SK-N-SH treated with all-trans-retinoic acid at 6 μM for 48 hours (cell line): ENCODE results near the gene SLC25A29.

Source experiments
- ATAC-seq: fragments of 200-7000 bp; cut with Tn5 transposase; 3 replicates; pipeline ENCODE4 v1.9.1; 2020; ENCODE audit warnings: mild to moderate bottlenecking, moderate library complexity
- BACH2 ChIP-seq: fragments of 250-450 bp; sonication (Bioruptor Pico); IDR thresholded peaks from 2 replicates; pipeline ENCODE4 v1.9.0; 2021; ENCODE audit warnings: mild to moderate bottlenecking, borderline replicate concordance
- CREB5 ChIP-seq: fragments of 250-450 bp; sonication (Bioruptor Pico); IDR thresholded peaks from 2 replicates; pipeline ENCODE4 v1.5.1; 2020; ENCODE audit warnings: low read depth, mild to moderate bottlenecking, moderate library complexity
- CSDC2 ChIP-seq: fragments of 250-450 bp; sonication (Bioruptor Pico); IDR thresholded peaks from 2 replicates; pipeline ENCODE4 v1.5.0; 2020; ENCODE audit warnings: mild to moderate bottlenecking, moderate library complexity
- CSRNP3 ChIP-seq: fragments of 250-450 bp; sonication (Bioruptor Pico); IDR thresholded peaks from 2 replicates; pipeline ENCODE4 v1.5.1; 2021; ENCODE audit warnings: mild to moderate bottlenecking, moderate library complexity
- ESRRG ChIP-seq: fragments of 250-450 bp; sonication (Bioruptor Pico); IDR thresholded peaks from 2 replicates; pipeline ENCODE4 v1.6.1; 2021; ENCODE audit warnings: mild to moderate bottlenecking
- GLIS3 ChIP-seq: fragments of 250-450 bp; sonication (Bioruptor Pico); IDR thresholded peaks from 2 replicates; pipeline ENCODE4 v1.5.0; 2020; ENCODE audit warnings: mild to moderate bottlenecking, moderate library complexity
- ISL1 ChIP-seq: fragments of 250-450 bp; sonication (Bioruptor Pico); IDR thresholded peaks from 2 replicates; pipeline ENCODE4 v2.1.2; 2022; ENCODE audit warnings: mild to moderate bottlenecking, moderate library complexity
- OSR1 ChIP-seq: fragments of 250-450 bp; sonication (Bioruptor Pico); IDR thresholded peaks from 2 replicates; pipeline ENCODE4 v1.8.0; 2022; ENCODE audit warnings: moderate library complexity, mild to moderate bottlenecking, inconsistent platforms
- PATZ1 ChIP-seq: fragments of 250-450 bp; sonication (Bioruptor Pico); IDR thresholded peaks from 2 replicates; pipeline ENCODE4 v1.8.0; 2020; ENCODE audit warnings: mild to moderate bottlenecking, moderate library complexity, borderline replicate concordance
- POU6F1 ChIP-seq: fragments of 250-450 bp; sonication (Bioruptor Pico); IDR thresholded peaks from 2 replicates; pipeline ENCODE4 v1.8.0; 2021; ENCODE audit warnings: low read depth, mild to moderate bottlenecking, moderate library complexity, borderline replicate concordance
- PPARA ChIP-seq: fragments of 250-450 bp; sonication (Bioruptor Pico); IDR thresholded peaks from 2 replicates; pipeline ENCODE4 v1.5.0; 2020; ENCODE audit warnings: mild to moderate bottlenecking, borderline replicate concordance
- RARB ChIP-seq: fragments of 250-450 bp; sonication (Bioruptor Pico); IDR thresholded peaks from 2 replicates; pipeline ENCODE4 v1.8.0; 2021; ENCODE audit warnings: mild to moderate bottlenecking, moderate library complexity
- SNAI2 ChIP-seq: fragments of 250-450 bp; sonication (Bioruptor Pico); IDR thresholded peaks from 2 replicates; pipeline ENCODE4 v1.5.0; 2020; ENCODE audit warnings: mild to moderate bottlenecking, moderate library complexity
- TCF4 ChIP-seq: fragments of 250-450 bp; sonication (Bioruptor Pico); IDR thresholded peaks from 2 replicates; pipeline ENCODE4 v1.8.0; 2021; ENCODE audit warnings: mild to moderate bottlenecking, moderate library complexity, borderline replicate concordance
- TSHZ2 ChIP-seq: fragments of 250-450 bp; sonication (Bioruptor Pico); IDR thresholded peaks from 2 replicates; pipeline ENCODE4 v1.5.0; 2020; ENCODE audit warnings: mild to moderate bottlenecking, moderate library complexity
- ZFP30 ChIP-seq: fragments of 450-650 bp; formaldehyde crosslinking; IDR thresholded peaks from 2 replicates; pipeline ENCODE4 v1.5.0; 2022; ENCODE audit warnings: mild to moderate bottlenecking, moderate library complexity
- ZNF565 ChIP-seq: fragments of 450-650 bp; formaldehyde crosslinking; conservative IDR thresholded peaks from 2 replicates; pipeline ENCODE4 v1.5.0; 2020; ENCODE audit warnings: low read depth, mild to moderate bottlenecking, moderate library complexity
- ZNF70 ChIP-seq: fragments of 450-650 bp; formaldehyde crosslinking; IDR thresholded peaks from 2 replicates; pipeline ENCODE4 v1.5.0; 2020; ENCODE audit warnings: mild to moderate bottlenecking, moderate library complexity
- ZNF8 ChIP-seq: fragments of 450-650 bp; formaldehyde crosslinking; IDR thresholded peaks from 2 replicates; pipeline ENCODE4 v1.5.0; 2020; ENCODE audit warnings: mild to moderate bottlenecking, moderate library complexity

Gene SLC25A29

GRCh38 chr14:100261621-100262020 lies 44.6 kb downstream of the SLC25A29 start:
- TF ChIP-seq ISL1 (CRISPR knock-in tag) (no peak), POU6F1 (CRISPR knock-in tag) (no peak), ZNF565 (CRISPR knock-in tag) (no peak), ZFP30 (CRISPR knock-in tag) (no peak), CSRNP3 (CRISPR knock-in tag) (no peak), ESRRG (CRISPR knock-in tag) (no peak), TSHZ2 (no peak), CREB5 (CRISPR knock-in tag) (no peak), PATZ1 (CRISPR knock-in tag) (no peak), PPARA (no peak)
- ATAC-seq, result no peak

- no peak for TF ChIP-seq PATZ1 (CRISPR knock-in tag)
- TF ChIP-seq, all 23 proteins: peak for 0
- ATAC-seq, result no peak
Observed at GRCh38 chr14:100256339-100256895, 49.8 kb downstream of the SLC25A29 start.

- ATAC-seq, result no peak
- no peak for TF ChIP-seq ZNF8 (CRISPR knock-in tag)
- TF ChIP-seq OSR1 (CRISPR knock-in tag), result no peak
- no peak for TF ChIP-seq TCF4
- TF ChIP-seq GLIS3 (CRISPR knock-in tag), result no peak
- TF ChIP-seq BACH2, result no peak
- TF ChIP-seq TSHZ2, result no peak
- no peak for TF ChIP-seq POU6F1 (CRISPR knock-in tag)
- TF ChIP-seq ZNF565 (CRISPR knock-in tag), result no peak
- TF ChIP-seq CSDC2 (CRISPR knock-in tag), result no peak
- TF ChIP-seq SNAI2 (CRISPR knock-in tag), result no peak
- no peak for TF ChIP-seq ZNF70 (CRISPR knock-in tag)
- no peak for TF ChIP-seq RARB
- TF ChIP-seq PATZ1 (CRISPR knock-in tag), result no peak
Observed at GRCh38 chr14:100252684-100253083, 53.6 kb downstream of the SLC25A29 start.
